ENCODE data around the gene SMYD1. TPM values are rescaled to one million over a fixed set of nuclear protein-coding genes. Genes with fewer than 3 reads are reported as not detected.

Gene SMYD1
- total RNA-seq, 1 donor from 2014 or later, result 7.3 TPM

GRCh38 chr2:88141952-88142351 is 74.3 kb downstream of the SMYD1 start:
- DNase-seq (ENCODE audit: low spot score), result no peak

DNA sequence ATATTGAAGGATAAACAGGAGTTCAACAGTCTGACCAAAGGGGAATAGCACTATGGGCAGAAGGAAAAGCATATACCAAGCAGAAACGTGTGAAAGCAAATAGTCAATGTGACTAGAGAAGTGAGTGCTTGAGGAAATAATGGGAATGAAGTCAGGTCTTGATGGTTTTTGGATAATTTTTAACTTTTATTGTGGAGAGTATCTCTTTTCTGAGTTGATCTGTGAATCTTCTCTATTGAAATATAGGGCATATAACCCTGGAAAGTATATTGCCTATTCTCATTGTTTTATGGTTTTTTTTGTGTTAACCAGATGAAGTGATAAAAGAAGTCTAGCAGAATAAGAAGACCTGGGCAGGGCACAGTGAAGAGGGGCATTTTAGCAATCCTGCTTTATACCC is 76.6 kb downstream of the SMYD1 start:
- no peak for DNase-seq (ENCODE audit: low spot score)

GRCh38 chr2:88144914-88145497 is 77.4 kb downstream of the SMYD1 start:
- DNase-seq (ENCODE audit: low spot score), result no peak

- DNase-seq (ENCODE audit: low spot score), result no peak
These were observed 79.0 kb downstream of the SMYD1 start for GRCh38 chr2:88146590-88146989.

- DNase-seq (ENCODE audit: low spot score), result no peak
These were observed 79.5 kb downstream of the SMYD1 start for GRCh38 chr2:88147145-88147544.

DNA sequence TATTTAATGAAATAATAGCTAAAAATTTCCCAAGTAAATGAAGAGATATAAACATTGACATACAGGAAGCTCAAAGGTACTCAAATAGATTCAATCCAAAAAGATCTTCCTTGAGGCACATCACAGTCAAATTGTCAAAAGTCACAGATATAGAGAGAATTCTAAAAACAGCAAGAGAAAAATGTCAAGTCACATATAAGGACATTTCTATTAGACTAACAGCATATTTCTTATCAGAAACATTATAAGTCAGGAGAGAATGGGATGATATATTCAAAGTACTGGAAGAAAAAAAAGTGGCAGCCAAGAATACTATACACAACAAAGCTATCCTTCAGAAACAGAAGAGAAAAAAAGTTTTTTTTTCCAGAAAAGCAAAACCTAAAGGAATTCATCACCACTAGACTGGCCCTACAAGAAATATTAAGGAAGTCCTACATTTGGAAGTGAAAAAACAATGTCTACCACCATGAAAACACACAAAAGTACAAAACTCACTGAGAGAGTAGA is 81.4 kb downstream of the SMYD1 start:
- DNase-seq (ENCODE audit: low spot score), result no peak

DNA sequence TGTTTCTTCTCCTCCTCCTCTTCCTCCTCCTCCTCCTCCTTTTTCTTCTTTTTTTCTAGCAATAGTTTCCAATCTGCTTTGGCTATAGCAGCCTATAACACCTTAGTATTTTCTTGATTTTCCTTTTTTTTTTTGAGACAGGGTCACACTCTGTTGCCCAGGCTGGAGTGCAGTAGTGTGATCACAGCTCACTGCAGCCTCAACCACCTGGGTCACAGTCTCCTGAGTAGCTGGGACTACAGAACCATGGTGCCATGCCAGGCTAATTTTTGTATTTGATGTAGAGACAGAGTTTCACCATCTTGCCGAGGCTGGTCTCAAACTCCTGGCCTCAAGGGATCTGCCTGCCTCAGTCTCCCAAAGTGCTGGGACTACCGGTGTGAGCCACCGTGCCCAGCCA is 91.9 kb downstream of the SMYD1 start:
- DNase-seq (ENCODE audit: low spot score), result no peak

DNA sequence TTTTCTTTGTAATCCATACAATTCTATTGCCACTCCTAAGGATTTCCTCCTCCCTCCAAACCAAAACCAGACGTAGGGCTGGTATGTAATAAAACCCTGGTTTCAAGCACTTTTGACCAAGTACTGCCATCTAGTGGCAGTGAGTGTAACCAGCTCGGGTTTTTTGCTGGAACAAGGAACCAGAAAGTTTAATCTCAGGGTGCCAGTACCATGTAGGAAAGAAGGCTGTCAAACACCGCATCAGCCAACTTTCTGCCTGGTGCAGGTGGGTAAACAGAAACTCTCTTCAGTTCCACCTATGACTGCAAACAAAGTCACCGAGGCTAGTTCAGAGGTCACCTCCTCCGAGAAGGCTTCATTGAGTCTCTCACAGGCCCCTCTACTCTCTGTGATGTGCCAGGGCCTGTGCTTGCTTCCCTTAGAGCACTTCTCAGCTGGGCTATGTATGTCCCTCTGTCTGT is 92.4 kb downstream of the SMYD1 start:
- peak; percentile 67 for DNase-seq (ENCODE audit: low spot score)

GRCh38 chr2:88160517-88160916 is 92.9 kb downstream of the SMYD1 start:
- DNase-seq (ENCODE audit: low spot score), result no peak

DNA sequence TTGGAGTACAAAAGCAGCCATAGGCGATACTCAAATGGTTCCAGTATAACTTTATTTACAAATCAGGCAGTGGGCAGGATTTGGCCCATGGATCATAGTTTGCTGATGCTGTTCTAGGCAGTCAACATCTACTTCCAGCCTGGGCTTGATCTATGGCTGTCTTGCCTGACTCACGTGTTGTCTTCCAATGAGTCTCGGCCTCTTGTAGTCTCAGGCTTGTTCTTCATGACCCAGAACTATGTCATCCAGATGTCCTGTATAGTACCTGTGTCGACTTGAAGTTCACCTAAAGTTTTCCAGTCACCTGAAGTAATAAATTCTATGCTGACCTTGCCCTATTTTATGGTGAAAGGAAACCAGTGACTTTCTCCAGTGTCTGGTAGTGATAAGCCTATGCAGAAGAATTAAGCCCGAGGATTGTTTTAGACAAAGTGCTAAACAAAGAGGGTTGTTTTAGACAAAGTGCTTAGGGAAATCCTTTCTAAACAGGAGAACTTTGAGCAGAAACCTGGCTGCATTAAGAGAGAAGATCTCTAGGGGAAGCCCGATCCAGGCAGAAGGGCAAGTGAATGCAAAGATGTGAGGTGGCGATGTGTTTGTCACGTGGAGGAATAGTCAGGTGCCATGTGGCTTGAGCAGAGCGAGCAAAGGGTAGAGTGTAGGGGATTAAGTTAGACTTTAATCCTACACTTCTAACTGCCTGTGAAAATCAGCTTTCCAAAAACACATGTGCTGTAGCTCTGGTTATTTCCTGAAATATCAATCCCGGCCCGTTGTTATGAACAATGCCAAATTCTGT is 94.0 kb downstream of the SMYD1 start:
- no peak for DNase-seq (ENCODE audit: low spot score)

Other genes starting within 250 kb of the SMYD1 start
- gene RGPD2, start 242.0 kb upstream of the SMYD1 start, total RNA-seq, result 1.4 TPM
- gene RNU2-63P, start 51.3 kb upstream of the SMYD1 start, total RNA-seq, result not detected
- 23.8 TPM for gene KRCC1, start 12.0 kb upstream of the SMYD1 start, total RNA-seq
- gene FABP1, start 60.2 kb downstream of the SMYD1 start, total RNA-seq, result 1.5 TPM
- gene THNSL2, start 102.5 kb downstream of the SMYD1 start, total RNA-seq, result 18.7 TPM

All from mucosa of gallbladder (tissue), 1 donor.